Measurements from ENCODE around the gene AHNAK2.

AHNAK2 gene

GRCh38 chr14:104977008-104977680 lies 1.0 kb downstream of the AHNAK2 start:
- H3K79me2 ChIP-seq (ENCODE audit: low read length) = no peaks in the 10 kb centered on the region
- no peaks in the 10 kb centered on the region for H3F3A ChIP-seq (ENCODE audit: insufficient read depth, low read length)
- DNase-seq = no peak
- no peak overlapping the region for H3K4me2 ChIP-seq (ENCODE audit: low read depth, low read length)
- no peak overlapping the region for H3K9ac ChIP-seq (ENCODE audit: low read length)
- no peak overlapping the region for H3K27ac ChIP-seq (ENCODE audit: low read length)
- TF ChIP-seq EZH2 (optimal IDR thresholded peaks at IDR 0.05; ENCODE audit: low read depth, low read length) (no peak), EZH2phosphoT487 (IDR thresholded peaks at IDR 0.05; ENCODE audit: low read length) (no peak), CTCF (IDR thresholded peaks at IDR 0.05; ENCODE audit: low read length) (no peak)
- H3K9me3 ChIP-seq (replicated peaks; ENCODE audit: insufficient read depth, low read length) = no peaks in the 10 kb centered on the region
- no peaks in the 10 kb centered on the region for H3K9me2 ChIP-seq (replicated peaks; ENCODE audit: insufficient read depth, low read length)
- no peaks in the 10 kb centered on the region for H3K36me3 ChIP-seq (replicated peaks; ENCODE audit: insufficient read depth, low read length)
- H3K4me1 ChIP-seq (ENCODE audit: low read length) = no peaks in the 10 kb centered on the region
- no peak overlapping the region for H3K4me3 ChIP-seq (ENCODE audit: low read length)
- peaks cover 8% of the 10 kb centered on the region; the same call in 1 of the 2 replicates for H3K27me3 ChIP-seq (replicated peaks; ENCODE audit: insufficient read depth, low read length)
- no peaks in the 10 kb centered on the region for H4K20me1 ChIP-seq (ENCODE audit: insufficient read depth, low read length)
- H2AFZ ChIP-seq (ENCODE audit: low read length) = no peak overlapping the region

- Histone ChIP-seq H2AFZ (ENCODE audit: low read length) (no peak overlapping the region), H3K4me1 (ENCODE audit: low read length) (no peaks in the 10 kb centered on the region), H4K20me1 (ENCODE audit: insufficient read depth, low read length) (no peaks in the 10 kb centered on the region), H3K4me3 (ENCODE audit: low read length) (no peak overlapping the region), H3K27ac (ENCODE audit: low read length) (no peak overlapping the region), H3K9ac (ENCODE audit: low read length) (no peak overlapping the region), H3K79me2 (ENCODE audit: low read length) (no peaks in the 10 kb centered on the region), H3K27me3 (replicated peaks; ENCODE audit: insufficient read depth, low read length) (peaks cover 8% of the 10 kb centered on the region; the same call in 1 of the 2 replicates), H3K9me2 (replicated peaks; ENCODE audit: insufficient read depth, low read length) (no peaks in the 10 kb centered on the region), H3K36me3 (replicated peaks; ENCODE audit: insufficient read depth, low read length) (no peaks in the 10 kb centered on the region), H3K4me2 (ENCODE audit: low read depth, low read length) (no peak overlapping the region), H3K9me3 (replicated peaks; ENCODE audit: insufficient read depth, low read length) (no peaks in the 10 kb centered on the region), H3F3A (ENCODE audit: insufficient read depth, low read length) (no peaks in the 10 kb centered on the region)
- DNase-seq = peak; percentile 42
- TF ChIP-seq CTCF (IDR thresholded peaks at IDR 0.05; ENCODE audit: low read length) (peak; percentile 58), EZH2 (optimal IDR thresholded peaks at IDR 0.05; ENCODE audit: low read depth, low read length) (no peak)
These were observed 1.8 kb downstream of the AHNAK2 start for GRCh38 chr14:104976198-104977007.

GRCh38 chr14:104975481-104976197 lies 2.5 kb downstream of the AHNAK2 start:
- Histone ChIP-seq H3K4me3 (ENCODE audit: low read length) (no peak overlapping the region), H3K79me2 (ENCODE audit: low read length) (no peaks in the 10 kb centered on the region), H3K4me1 (ENCODE audit: low read length) (no peaks in the 10 kb centered on the region), H3K9ac (ENCODE audit: low read length) (no peak overlapping the region), H4K20me1 (ENCODE audit: insufficient read depth, low read length) (no peaks in the 10 kb centered on the region), H3K4me2 (ENCODE audit: low read depth, low read length) (no peak overlapping the region), H3K27me3 (replicated peaks; ENCODE audit: insufficient read depth, low read length) (peaks cover 8% of the 10 kb centered on the region; the same call in 1 of the 2 replicates), H3K36me3 (replicated peaks; ENCODE audit: insufficient read depth, low read length) (no peaks in the 10 kb centered on the region), H2AFZ (ENCODE audit: low read length) (no peak overlapping the region), H3F3A (ENCODE audit: insufficient read depth, low read length) (no peaks in the 10 kb centered on the region), H3K27ac (ENCODE audit: low read length) (no peak overlapping the region), H3K9me3 (replicated peaks; ENCODE audit: insufficient read depth, low read length) (no peaks in the 10 kb centered on the region), H3K9me2 (replicated peaks; ENCODE audit: insufficient read depth, low read length) (no peaks in the 10 kb centered on the region)
- DNase-seq = no peak
- TF ChIP-seq EZH2phosphoT487 (IDR thresholded peaks at IDR 0.05; ENCODE audit: low read length) = no peak
- TF ChIP-seq CTCF (IDR thresholded peaks at IDR 0.05; ENCODE audit: low read length) = no peak
- no peak for TF ChIP-seq EZH2 (optimal IDR thresholded peaks at IDR 0.05; ENCODE audit: low read depth, low read length)

All from MM.1S (cell line).